Left lung (tissue), 10 donors: ENCODE measurements around the gene BPNT1. TPM values are rescaled to one million over a fixed set of nuclear protein-coding genes. Genes with fewer than 3 reads are reported as not detected.
A peak's percentile ranks its signal among the peaks of the same experiment; 100 is the strongest.

Experiments used
- ATAC-seq: fragments of 200-7000 bp; cut with Tn5 transposase; one replicate; pipeline ENCODE4 v1.9.1; 2020; ENCODE audit warnings: moderate library complexity
- DNase-seq, 4 donors: peaks; one replicate each; pipeline ENCODE4 v3.0.0-alpha.2; 2013 to 2020
- H3K27ac ChIP-seq, 2 donors: fragments of 200-600 bp; sonication (generic) in 1 of 2; one replicate each; pipeline versions ENCODE4 v1.5.0 to v1.8.0; 2020 to 2021
- H3K27me3 ChIP-seq, 2 donors: fragments of 200-600 bp; sonication (generic) in 1 of 2; one replicate each; pipeline versions ENCODE4 v1.5.0 to v1.8.0; 2020 to 2021
- H3K36me3 ChIP-seq, 2 donors: fragments of 200-600 bp; sonication (generic) in 1 of 2; one replicate each; pipeline versions ENCODE4 v1.5.0 to v1.8.0; 2020 to 2021
- H3K4me1 ChIP-seq, 2 donors: fragments of 200-600 bp; one replicate each; pipeline ENCODE4 v1.8.0; 2021
- H3K4me3 ChIP-seq, 2 donors: fragments of 200-600 bp; sonication (generic) in 1 of 2; one replicate each; pipeline versions ENCODE4 v1.5.0 to v1.8.0; 2020 to 2021; ENCODE audit warnings: mild to moderate bottlenecking in 1 of 2
- H3K9me3 ChIP-seq, 2 donors: fragments of 200-600 bp; sonication (generic) in 1 of 2; one replicate each; pipeline versions ENCODE4 v1.5.0 to v1.8.0; 2020 to 2021
- CTCF ChIP-seq, 2 donors: fragments of 200-600 bp; sonication (generic) in 1 of 2; IDR thresholded peaks; one replicate each; pipeline versions ENCODE4 v1.5.0 to v1.8.0; 2021; ENCODE audit warnings: antibody characterized with exemption in 2 of 2
- intact Hi-C, 2 donors: fragments of 100-400 bp; cut with DNase I; formaldehyde crosslinking; loops; one replicate each; pipeline versions ENCODE4 v1.11.2 to v1.14.2; 2022
- polyA plus RNA-seq, 6 donors: library from polyadenylated mRNA; unstranded; fragments of 120-200 nt; gene quantifications; one replicate each; pipeline ENCODE4 v1.2.1, GENCODE V29; 2013; ENCODE audit not compliant: insufficient read length in 6 of 6
- total RNA-seq, 2 donors: library from RNA; stranded (reverse); fragmentation: NEBNext Ultra II Directional; extraction: Animal tissue kit (Norgen Biotek cat#: 25700); gene quantifications; one replicate each; pipeline ENCODE4 v1.2.1, GENCODE V29; 2021
- donor health status: DM: no; HTN: yes; CAD: no.
- donor health status: DM: no; HTN: no; CAD: no.

Gene BPNT1
- total and polyA plus RNA-seq, 8 donors = 23.9 to 49.9 (median 43.3) TPM

- Histone ChIP-seq H3K36me3 (peaks cover 0 to 59% of the 10 kb centered on the region in 2 donors), H3K27ac (no peak overlapping the region), H3K4me3 (no peak overlapping the region), H3K4me1 (no peaks in the 10 kb centered on the region), H3K27me3 (no peaks in the 10 kb centered on the region), H3K9me3 (no peaks in the 10 kb centered on the region)
- ATAC-seq (no peak), DNase-seq (no peak)
- no peak for TF ChIP-seq CTCF (IDR thresholded peaks at IDR 0.05)
- intact Hi-C loops = no loop called here
Observed at GRCh38 chr1:220129479-220130210, 40.1 kb upstream of the BPNT1 start.

GRCh38 chr1:220127076-220127475 is 37.5 kb upstream of the BPNT1 start:
- ATAC-seq (no peak), DNase-seq (no peak)
- H3K36me3 ChIP-seq = peaks cover 0 to 47% of the 10 kb centered on the region in 2 donors
- no peaks in the 10 kb centered on the region for H3K9me3 ChIP-seq
- intact Hi-C loops = no loop called here
- no peak for TF ChIP-seq CTCF (IDR thresholded peaks at IDR 0.05)
- no peak overlapping the region for H3K4me3 ChIP-seq
- H3K4me1 ChIP-seq = no peaks in the 10 kb centered on the region
- H3K27ac ChIP-seq = no peak overlapping the region
- no peaks in the 10 kb centered on the region for H3K27me3 ChIP-seq

GRCh38 chr1:220124542-220124941 is 35.0 kb upstream of the BPNT1 start:
- no peak for TF ChIP-seq CTCF (IDR thresholded peaks at IDR 0.05)
- intact Hi-C loops = no loop called here
- H3K27ac ChIP-seq = no peak overlapping the region
- no peak for ATAC-seq
- H3K27me3 ChIP-seq = no peaks in the 10 kb centered on the region
- H3K9me3 ChIP-seq = no peaks in the 10 kb centered on the region
- H3K36me3 ChIP-seq = peaks cover 0 to 43% of the 10 kb centered on the region in 2 donors
- H3K4me1 ChIP-seq = no peaks in the 10 kb centered on the region
- DNase-seq = no peak
- no peak overlapping the region for H3K4me3 ChIP-seq

- no peak overlapping the region for H3K4me3 ChIP-seq
- peaks cover 0 to 36% of the 10 kb centered on the region in 2 donors for H3K36me3 ChIP-seq
- intact Hi-C loops = no loop called here
- no peak for DNase-seq
- peak in 1 of 2 donors; percentile 11 for TF ChIP-seq CTCF (IDR thresholded peaks at IDR 0.05)
- H3K9me3 ChIP-seq = no peaks in the 10 kb centered on the region
- no peak for ATAC-seq
- no peaks in the 10 kb centered on the region for H3K4me1 ChIP-seq
- no peak overlapping the region for H3K27ac ChIP-seq
- H3K27me3 ChIP-seq = no peaks in the 10 kb centered on the region
Observed at GRCh38 chr1:220123889-220124288, 34.3 kb upstream of the BPNT1 start.

- H3K9me3 ChIP-seq = no peaks in the 10 kb centered on the region
- intact Hi-C loops = no loop called here
- no peak for TF ChIP-seq CTCF (IDR thresholded peaks at IDR 0.05)
- no peak overlapping the region for H3K4me3 ChIP-seq
- H3K27ac ChIP-seq = no peak overlapping the region
- ATAC-seq = no peak
- no peaks in the 10 kb centered on the region for H3K4me1 ChIP-seq
- H3K27me3 ChIP-seq = no peaks in the 10 kb centered on the region
- no peak for DNase-seq
- peaks cover 0 to 29% of the 10 kb centered on the region in 2 donors for H3K36me3 ChIP-seq
Observed at GRCh38 chr1:220123066-220123465, 33.5 kb upstream of the BPNT1 start.
